HG02943 (cell line): ENCODE measurements around the gene MAPK10.
"Not testable (repeated sequence)": the region's sequence is repeated elsewhere in the genome, so short reads cannot be mapped to it uniquely, and the experiment has no call there.

Experiments
- ATAC-seq: cut with Tn5 transposase; IDR thresholded peaks from one replicate; pipeline ENCODE4 v1.9.1; 2021; ENCODE audit warnings: mild to moderate bottlenecking, low read depth, moderate library complexity; ENCODE audit not compliant: unreplicated experiment

Gene MAPK10

GRCh38 chr4:86218746-86219473 lies 140.9 kb downstream of the MAPK10 start:
- ATAC-seq: no peak

- no peak for ATAC-seq
Measured at GRCh38 chr4:86203176-86203575, 156.7 kb downstream of the MAPK10 start.

- no peak for ATAC-seq
Measured at GRCh38 chr4:86185659-86186058, 174.2 kb downstream of the MAPK10 start.

DNA sequence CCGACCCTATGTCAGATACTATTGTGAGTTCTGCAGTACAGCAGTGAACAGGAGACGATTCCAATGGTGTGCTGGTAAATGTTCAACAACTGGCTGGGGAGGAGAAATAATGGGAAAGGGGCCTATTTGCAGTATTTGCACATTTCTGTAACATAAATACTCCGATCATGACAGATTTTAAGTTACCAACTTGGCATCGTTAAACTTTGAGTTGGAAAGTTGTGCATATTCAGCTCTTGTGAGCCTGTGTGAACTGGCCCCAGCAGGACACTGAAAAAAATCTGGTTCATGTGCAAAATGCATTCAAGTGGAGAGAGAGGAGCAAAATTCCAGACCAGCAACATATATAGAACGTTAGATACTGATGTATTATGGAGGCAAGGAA lies 175.0 kb downstream of the MAPK10 start:
- no peak for ATAC-seq

DNA sequence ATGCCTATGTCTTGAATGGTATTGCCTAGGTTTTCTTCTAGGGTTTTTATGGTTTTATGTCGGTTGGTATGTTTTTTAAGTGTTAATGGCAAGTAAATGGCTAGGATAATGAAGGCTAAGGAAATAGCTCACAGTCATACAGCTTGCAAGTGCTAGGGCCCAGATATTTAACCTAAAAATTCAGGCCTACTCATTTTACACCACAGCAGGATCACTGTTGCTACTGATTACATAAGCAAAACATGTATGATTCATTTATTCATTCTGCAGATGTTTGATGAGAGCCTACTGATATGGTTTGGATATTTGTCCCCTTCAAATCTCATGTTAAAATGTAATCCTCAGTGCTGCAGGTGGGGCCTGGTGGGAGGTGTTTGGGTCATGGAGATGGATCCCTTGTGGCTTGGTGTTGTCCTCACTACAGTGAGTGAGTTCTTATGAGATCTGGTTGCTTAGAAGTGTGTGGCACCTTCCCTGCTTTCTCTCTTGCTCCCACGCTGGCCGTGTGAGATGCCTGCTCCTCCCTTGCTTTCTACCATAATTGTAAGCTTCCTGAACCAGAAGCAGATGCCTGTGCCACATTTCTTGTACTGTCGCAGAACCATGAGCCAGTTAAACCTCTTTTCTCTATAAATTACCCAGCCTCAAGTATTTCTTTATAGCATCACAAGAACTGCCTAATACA lies 175.5 kb downstream of the MAPK10 start:
- ATAC-seq: no peak

DNA sequence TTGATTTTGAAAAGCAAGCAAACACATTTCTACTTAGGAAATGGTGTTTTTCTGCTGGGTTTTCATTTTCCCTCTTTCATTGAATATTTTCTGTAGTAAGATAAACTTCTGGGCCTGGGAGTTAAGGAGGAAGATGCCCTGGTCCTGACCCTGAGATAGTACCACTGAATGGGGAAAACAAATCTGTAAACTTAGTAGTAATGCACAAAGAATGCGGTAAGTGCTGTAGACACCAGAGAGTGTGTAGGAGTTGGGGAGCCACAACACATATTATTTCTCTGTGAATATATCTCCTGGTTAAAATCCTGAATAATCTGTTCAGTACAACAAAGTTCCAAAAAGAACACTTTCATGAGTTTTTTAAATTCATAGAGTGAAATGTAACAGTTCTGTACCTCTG lies 178.3 kb downstream of the MAPK10 start:
- no peak for ATAC-seq

- ATAC-seq: no peak
Measured at GRCh38 chr4:86178211-86178610, 181.6 kb downstream of the MAPK10 start.

DNA sequence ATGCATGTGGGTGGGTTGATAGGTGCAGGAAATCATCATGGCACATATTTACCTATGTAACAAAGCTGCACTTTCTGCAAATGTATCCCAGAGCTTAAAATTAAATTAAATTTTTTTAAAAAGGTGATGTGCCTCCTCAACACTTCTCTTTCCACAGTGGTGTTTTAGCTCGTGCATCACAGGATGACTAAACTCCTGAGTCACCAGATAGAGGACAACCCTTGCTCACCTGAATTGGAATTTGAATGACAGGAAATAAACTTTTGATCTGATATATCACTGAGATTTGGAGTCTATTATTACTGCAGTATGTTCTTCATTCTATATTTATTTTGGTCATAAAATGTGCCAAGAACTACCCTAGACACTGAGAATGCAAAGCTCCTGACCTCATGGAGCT lies 185.3 kb downstream of the MAPK10 start:
- no peak for ATAC-seq

GRCh38 chr4:86168335-86168734 lies 191.5 kb downstream of the MAPK10 start:
- not testable (repeated sequence) for ATAC-seq

DNA sequence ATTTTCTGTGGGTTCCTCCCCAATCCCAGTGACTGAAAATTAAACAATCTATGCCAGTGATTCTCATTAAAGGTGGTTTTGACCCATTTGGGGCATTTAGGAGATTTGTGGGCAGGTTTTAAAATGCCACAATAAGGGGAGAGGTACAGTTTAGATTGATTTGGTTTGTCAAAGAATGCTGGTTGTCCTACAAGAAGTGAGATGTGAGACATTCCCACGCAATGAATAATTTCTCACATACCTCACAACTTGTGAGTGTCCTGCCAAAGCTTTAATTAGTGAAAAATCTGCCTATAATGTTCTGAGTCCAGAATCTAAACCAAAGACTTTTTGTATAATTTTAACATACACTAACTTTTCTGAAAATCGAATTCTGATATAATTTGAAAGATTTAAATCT lies 199.4 kb downstream of the MAPK10 start:
- no peak for ATAC-seq

- no peak for ATAC-seq
Measured at GRCh38 chr4:86159216-86159615, 200.6 kb downstream of the MAPK10 start.

DNA sequence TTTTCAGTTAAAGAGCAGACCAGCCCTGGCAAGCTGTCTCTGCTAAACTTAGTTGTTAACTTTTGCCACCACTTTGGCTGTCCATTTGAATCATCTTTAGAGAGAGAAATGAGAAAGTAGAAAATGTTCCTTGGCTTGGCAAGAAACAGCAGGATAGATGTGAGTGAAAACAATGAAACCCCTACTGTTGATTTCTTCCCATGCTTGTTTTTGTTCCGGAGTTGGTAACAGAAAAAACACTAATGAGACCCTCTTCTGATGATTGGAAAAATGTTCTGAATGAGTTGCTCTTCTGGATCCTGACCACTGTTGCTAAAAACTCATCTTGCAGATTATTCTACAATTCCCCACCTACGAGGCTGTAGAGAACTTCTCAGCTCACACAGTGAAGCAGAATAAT lies 203.3 kb downstream of the MAPK10 start:
- no peak for ATAC-seq

GRCh38 chr4:86155766-86156165 lies 204.1 kb downstream of the MAPK10 start:
- no peak for ATAC-seq

GRCh38 chr4:86152454-86152853 lies 207.4 kb downstream of the MAPK10 start:
- ATAC-seq: no peak

GRCh38 chr4:86151196-86151595 lies 208.7 kb downstream of the MAPK10 start:
- ATAC-seq: no peak

DNA sequence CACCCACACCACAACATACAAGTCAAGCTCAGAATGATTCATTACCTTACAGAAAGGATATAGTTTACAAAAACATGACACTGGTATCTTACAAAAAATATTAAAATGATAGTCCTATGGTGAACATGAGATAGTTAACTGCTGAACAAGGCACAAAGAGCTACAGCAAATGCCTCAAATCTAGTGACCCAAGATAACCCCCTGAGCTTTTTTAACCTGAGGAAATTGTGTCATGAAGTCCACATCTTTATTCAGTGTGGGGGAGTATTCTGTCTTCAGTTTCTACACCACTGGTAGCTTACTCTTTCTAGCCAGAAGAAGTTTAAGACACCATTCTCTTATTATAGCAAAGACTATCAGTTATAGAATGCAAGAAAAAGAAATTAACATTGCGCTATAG lies 218.7 kb downstream of the MAPK10 start:
- no peak for ATAC-seq

DNA sequence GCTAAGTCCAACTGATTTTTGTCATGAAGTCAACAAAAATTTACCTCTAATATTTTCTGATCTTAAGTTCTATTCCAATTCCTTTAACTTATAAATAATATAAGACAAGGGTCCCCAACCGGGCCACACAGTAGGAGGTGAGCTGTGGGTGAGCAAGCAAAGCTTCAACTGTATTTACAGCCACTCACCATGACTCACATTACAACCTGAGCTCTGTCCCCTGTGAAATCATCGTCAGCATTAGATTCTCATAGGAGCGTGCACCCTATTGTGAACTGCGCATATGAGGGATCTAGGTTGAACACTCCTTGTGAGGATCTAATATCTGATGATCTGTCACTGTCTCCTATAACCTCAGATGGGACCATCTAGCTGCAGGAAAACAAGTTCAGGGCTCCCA lies 227.4 kb downstream of the MAPK10 start:
- ATAC-seq: no peak

DNA sequence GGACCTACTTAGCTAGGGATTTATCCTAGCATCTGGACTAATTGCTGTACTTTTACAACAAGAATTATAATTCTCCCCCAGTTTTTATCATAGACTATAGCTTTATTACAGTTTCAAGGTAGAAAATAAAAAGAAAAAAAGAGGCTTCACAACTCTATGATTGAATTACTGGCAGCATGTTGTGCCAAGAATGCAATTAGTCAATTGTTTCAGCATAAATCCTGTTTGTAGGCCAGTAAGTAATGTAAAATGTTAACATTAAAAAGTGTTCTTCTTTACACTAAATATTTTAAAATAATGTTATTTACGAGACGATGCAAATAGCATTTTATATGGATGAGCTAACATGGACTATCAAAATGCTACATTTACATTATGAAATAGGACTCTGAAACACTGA lies 228.4 kb downstream of the MAPK10 start:
- no peak for ATAC-seq

DNA sequence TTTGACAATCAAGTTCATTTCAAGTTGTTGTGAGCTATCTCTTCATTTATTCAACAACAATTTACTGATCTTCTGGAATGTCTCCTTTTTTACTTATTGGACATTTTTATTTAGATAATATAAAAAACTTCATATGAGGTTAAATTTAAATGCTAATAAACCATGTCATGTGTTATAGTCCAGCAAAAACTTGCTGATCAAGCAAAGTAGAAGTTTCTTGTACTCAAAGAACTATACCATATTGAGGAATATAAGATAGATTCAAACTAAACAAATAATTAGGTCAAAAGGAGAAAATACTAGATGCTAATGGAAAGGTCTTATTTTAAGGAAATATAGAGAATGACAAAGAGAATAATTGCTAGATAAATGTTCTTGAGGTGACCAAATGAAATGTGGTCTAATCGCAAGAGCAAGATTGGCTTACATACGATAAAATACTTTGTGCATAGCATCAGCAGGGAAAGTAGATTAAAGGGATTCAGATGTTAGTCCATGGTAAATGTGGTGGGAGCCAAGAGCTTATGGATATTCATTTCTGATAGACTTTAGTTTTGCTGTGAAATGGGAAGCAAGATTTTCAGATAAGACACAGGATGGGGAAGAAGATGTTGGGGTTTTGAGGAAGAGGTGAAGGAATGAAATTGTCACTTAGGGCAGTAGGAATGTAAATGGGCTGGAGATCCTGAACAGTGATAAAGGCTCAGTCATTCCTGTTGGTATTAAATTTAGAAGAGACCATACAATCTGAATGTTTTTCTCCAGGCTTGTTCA lies 229.5 kb downstream of the MAPK10 start:
- ATAC-seq: no peak

GRCh38 chr4:86129546-86129945 lies 230.3 kb downstream of the MAPK10 start:
- no peak for ATAC-seq

- ATAC-seq: no peak
Measured at GRCh38 chr4:86122404-86122803, 237.4 kb downstream of the MAPK10 start.

DNA sequence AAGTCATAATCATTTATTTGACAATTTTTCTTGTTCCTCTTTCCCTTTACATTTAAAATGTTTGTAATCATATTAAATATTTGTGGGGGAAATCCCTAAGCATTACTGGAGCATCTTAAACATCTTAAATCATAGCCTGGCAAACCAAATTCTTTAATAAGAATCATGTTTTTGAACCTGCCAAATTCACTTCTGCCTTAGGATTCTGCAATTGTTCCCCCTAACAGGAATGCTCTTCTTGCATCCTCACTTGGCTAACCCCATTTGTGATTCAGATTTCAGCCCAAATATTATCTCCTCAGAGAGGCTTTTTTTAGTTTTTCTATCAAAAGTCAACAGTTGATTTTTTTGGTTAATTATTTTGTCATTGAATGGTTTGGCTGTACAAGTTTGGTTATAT lies 241.1 kb downstream of the MAPK10 start:
- ATAC-seq: no peak
